Limb (tissue), 2 donors: ENCODE data around the gene PROSER2.

Experiments
- DNase-seq, 2 donors: peaks; one replicate each; pipeline ENCODE4 v3.0.0-alpha.2; 2016; ENCODE audit errors: extremely low spot score in 2 of 2

The PROSER2 gene

DNA sequence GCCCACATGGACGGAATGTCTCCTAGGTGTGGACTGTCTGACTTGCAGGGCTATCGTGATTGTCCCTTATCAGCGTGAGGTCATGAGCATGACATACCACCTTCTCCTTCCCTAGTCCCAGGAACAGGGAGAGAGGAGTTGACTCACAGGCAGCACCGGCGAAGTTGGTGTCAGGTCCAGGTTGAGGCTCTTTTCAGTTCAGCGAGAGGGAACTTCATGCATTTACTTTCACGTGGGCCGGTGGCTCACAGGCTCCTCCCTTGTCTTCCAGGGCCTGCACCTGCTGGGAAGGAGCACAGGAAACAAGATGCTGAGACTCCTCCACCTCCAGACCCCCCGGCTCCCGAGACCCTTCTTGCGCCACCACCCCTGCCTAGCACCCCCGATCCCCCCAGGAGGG lies 46.1 kb downstream of the PROSER2 start:
- no peak for DNase-seq

DNA sequence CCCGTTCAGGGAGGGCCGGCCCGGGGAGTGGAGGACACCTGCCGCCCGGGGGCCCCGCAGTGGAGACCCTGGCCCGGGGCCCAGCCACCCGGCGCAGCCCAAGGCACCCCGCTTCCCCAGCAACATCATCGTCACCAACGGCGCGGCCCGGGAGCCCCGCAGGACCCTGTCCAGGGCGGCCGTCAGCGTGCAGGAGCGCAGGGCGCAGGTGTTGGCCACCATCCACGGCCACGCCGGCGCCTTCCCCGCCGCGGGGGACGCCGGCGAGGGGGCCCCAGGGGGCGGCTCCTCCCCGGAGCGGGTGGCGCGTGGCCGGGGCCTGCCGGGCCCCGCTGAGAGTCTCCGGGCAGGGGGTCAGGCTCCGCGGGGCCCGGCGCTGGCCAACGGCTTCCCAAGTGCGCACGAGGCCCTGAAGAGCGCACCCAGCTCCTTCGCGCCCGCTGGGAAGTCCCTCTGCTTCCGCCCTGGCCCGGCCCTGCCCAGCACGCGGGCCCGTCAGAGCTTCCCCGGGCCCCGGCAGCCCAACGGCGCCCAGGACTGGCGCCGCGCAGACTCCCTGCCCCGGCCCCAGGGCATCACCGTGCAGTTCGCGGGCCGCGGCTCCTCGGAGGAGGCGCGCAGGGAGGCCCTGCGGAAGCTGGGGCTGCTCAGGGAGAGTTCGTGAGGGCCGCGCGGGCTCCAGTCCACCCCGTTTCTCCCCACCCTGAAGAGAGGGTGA lies 46.7 kb downstream of the PROSER2 start:
- peak in 1 of 2 donors; percentile 28 for DNase-seq

DNA sequence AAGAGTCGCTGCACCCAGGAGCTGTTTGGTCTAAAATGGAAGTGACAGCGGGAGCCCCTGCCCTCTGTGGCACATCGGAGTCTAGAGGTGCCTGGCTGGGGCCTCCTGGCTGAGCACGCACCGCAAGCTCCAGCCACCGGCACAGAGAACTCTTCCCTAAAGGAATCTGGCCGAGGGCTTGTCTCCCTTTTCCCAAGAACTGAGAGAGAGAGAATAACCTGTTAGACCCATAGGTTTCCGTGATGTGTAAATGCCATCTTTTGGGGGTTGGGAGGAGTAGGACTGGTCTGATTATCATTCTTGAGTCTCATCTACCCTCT lies 47.3 kb downstream of the PROSER2 start:
- DNase-seq, result no peak

DNA sequence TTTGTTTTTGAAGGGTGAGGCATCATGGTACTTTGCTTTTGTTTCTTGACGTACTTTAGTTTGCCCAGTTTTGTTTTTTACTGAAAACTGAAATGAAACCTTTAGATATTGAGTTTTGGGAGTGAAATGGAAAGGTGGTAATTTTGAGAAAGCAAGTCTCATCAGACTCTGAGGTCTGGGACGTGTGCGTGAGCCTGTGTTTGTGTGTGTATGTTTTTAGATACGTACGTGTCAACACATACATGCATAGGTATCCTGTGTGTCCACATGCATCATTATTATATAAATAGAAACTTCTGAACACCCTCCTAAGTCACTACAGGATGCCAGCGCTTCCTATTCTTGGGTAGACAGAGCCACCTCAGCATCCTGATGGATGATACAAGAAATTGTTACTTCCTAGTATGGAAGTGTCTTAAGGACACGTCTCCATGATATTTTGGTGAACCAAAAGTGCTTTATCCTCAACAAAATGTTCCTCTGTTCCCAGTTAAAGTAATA lies 47.8 kb downstream of the PROSER2 start:
- DNase-seq, result no peak

DNA sequence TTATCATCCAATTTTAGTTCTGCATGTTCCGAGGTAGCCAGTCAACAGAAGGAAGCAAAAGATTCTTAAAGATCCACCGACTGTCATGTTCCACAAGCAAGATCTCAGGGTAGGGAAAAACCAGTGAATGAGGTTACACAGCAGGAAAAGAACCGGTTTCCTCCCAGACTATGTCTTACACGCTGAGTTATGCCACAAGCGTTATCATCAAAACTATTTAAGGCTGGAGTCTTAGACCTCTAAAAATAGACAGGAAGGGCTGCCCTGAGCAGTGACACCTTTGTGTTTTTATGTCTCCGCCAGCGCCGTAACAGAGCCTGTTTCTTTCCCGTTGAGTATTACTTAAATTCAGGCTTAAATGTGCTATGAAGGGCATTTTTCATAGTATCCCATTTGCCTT lies 48.3 kb downstream of the PROSER2 start:
- DNase-seq, result no peak

DNA sequence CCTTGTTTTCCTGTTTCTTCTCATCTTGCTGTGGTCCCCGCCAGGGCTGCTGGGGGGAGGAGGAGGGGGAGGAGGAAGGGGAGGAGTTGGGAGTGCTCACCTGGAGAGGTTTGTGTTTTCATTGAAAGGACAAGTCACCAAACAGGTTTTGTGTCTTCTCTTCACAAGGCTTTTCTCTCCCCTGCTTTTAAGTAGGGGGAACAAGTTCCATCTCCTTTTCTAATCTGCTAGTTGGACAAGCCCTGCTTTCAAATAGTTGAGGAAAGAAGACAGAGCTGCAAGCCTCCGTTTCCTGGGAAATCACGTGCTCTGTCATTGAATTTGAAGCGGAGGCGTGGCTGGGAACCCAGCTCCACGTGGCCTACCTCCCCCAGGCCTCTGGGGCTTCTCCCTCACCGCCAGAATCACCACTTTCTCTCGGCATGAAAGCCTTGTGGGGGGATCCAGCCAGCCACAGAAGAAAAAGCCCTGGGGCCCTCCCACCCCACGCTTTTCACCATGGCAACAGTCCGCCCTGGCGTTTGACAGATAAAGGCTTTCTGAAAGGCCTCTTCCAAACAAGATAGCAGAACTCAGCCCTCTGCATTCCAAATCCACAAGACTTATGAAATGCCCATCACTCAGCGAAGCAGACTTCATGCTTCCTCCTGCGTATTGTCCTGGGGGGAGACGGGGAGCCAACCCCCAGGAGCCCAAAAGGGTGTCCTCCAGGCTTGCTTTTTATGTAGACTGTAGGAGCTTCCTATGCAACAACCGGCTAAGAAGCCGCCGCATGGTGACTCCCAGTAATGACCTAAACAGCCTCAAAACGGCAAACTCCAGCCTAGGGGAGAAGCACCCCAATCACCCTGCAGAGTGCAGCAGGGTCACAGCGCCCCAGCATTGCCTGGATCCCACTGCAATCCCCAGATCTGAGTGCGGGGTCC lies 51.7 kb downstream of the PROSER2 start:
- peak; percentile 43 to 78 for DNase-seq

DNA sequence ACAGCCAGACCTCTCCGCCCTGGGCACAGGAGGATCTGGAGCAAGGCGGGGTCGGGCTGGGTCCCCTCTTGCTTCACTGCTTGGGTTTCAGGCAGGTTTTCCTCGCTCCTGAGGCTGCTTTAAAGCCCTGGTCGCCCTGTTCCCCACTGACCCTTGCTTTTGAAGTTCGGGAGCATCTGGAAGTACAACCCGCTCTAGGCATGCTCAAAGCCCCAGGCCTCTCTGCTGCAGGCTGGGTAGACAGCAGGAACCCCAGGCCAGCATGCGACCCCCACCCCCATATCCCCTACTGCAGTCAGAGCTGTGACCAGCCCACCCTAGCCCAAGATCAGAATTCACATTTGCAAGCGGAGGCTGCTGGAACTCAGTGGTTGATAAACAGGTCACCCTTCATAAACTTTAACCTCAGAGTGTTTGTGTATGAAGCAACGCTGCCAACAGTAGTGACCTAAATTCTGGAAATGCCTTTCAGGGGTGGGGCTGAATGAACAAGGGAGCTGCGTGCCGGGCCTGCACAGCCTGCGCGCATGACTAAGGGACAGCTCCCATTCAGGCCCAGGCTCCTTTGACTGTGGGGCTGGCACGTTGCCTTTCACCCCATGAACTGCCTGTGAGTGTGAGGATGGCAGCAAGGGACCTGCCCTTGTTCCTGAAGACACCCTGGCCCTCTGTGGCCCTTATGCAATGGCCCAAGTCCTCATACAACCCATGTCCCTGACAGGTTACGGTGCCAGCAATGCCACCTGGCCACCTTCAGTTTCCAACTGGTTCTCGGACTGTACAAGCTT lies 52.5 kb downstream of the PROSER2 start:
- DNase-seq, result peak in 1 of 2 donors; percentile 61

DNA sequence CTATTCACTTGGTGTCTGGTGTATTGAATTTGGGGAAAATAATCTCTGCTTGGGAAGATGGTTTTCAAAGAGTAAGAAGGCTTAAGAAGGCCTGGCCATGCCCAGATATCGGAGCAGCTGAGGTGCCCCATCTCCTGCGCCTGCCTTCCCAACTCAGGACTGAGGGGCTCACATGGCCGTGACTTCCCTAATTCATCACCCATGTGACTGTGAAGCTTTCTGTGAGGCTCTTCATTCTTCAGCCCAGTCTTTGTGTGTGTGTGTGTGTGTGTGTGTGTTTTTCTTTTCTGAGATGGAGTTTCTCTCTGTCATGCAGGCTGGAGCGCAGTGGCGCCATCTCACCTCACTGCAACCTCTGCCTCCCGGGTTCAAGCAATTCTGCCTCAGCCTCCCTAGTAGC lies 53.2 kb downstream of the PROSER2 start:
- DNase-seq, result no peak

DNA sequence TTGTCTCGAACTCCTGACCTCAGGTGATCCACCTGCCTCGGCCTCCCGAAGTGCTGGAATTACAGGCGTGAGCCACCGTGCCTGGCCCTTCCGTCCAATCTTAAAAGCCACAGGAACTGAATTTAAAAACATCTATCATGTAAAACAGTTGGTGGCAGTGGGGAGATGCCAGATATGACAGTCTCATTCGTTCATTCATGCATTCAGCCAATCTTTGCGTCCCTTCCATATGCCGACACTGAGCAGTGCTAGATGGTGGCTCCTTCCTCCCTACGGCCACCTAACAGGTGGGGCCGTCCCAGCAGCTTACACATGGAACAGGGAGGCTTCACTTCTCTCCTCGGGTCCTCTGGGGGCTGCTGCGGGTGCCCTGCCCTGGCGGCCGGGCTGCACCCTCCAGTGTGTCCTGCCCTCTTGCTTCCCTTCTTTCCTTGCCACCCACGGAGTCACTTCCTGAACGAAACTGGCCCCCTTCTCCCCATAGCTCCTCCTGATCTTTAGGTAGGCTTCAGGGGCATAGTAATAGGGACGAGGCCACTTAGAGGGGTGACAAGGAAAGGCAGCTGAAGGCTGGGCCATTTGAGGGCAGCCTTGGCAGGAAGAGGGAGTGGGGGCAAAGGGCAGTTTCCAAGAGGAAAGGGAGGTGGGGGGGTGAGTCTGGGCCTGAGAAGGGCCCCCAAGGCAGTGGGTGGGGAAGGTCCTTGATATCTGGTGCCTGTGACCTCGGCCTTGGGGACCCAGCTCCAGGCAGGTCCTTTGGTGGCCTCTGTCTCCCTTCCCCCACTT lies 53.8 kb downstream of the PROSER2 start:
- no peak for DNase-seq

DNA sequence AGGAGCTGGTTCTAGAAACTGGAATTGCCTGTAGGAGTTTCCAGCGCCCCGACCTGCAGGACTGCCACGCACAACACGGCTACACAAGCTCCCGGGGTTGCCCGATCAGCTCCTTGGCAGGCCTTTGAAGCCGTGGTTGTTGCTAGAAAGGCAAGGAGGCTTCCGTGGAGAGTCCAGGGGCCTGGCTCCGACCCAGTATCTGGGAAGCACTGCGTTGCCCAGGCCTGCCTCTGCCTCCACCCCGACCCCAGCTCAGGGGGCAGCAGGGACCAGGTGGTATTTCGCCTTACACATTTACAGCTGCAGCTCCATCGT lies 54.4 kb downstream of the PROSER2 start:
- no peak for DNase-seq

DNA sequence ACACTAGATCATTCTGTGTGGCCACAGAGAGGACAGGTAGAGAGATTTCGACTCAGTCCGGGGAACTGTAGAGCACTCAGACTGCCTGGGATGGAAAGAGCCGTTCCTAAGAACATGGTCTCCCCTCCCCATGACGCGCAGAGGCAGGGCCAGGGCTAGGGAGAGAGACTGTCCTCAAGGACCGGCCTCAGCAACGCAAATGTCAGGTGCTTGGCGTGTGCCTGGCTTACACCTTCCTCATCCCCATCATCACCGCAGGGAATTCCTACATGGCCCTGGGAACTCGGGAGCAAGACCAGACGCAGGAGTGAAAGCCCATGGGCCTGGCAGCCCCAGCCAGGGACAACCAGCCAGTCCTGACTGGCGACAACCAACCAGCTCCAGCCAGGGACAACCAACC lies 55.6 kb downstream of the PROSER2 start:
- no peak for DNase-seq

DNA sequence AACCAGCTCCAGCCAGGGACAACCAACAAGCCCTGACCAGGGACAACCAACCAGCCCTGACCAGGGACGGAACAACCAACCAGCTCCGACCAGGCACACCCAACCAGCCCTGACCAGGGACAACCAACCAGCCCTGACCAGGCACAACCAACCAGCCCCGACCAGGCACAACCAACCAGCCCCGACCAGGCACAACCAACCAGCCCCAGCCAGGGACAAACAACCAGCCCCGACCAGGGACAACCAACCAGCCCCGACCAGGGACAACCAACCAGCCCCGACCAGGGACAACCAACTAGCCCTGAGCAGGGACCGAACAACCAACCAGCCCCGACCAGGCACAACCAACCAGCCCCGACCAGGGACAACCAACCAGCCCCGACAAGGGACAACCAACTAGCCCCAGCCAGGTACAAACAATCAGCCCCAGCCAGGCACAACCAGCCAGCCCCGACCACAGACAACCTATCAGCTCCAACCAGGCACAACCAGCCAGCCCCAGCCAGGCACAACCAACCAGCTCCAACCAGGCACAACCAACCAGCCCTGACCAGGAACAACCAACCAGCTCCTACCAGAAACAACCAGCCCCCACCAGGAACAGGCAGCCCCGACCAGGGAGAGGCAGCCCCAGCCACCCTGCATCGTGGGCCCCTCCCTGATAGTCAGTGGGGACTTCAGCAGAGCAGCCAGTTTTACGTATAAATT lies 56.4 kb downstream of the PROSER2 start:
- no peak for DNase-seq

DNA sequence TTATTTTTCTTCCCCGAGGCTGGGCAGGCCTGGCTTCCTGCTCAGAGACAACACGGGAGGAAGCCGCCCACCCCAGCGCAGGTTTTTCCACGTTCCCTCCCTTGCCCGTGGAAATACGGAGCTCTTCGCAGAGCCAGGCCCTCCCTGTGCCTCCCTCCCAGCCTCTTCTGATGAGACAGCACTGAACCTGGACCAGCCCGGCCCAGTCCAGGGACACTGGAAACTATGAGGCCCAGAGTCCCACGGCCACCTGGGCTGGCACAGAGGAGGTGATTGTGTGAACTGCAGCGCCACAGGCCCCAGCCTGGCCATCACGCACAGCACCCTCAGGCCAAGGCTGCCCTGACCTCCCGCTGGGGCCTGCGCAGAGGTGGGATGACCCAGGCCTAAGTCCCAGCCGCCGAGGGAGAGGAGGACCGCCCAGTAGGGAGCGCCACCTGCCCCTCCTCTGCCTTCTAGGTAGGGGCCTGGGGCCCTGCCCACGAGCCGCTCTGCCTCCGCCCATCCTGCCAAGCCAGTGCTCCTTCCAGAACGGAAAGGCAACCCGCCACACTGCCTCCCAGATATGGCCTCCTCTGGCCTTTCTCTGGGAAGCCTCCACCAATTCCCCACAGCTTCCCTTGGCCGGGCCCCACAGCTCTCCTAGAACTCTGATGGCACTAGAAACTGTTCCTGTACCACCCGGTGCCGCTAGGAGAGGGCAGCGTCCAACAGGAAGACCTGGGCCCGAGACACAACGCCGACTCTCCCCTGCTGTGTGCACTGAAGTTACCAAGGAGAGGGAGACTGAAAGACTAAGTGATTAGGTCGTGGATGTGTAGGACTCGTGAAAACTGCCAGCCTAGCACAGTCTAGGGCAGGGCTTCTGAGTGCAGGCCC lies 57.2 kb downstream of the PROSER2 start:
- no peak for DNase-seq

DNA sequence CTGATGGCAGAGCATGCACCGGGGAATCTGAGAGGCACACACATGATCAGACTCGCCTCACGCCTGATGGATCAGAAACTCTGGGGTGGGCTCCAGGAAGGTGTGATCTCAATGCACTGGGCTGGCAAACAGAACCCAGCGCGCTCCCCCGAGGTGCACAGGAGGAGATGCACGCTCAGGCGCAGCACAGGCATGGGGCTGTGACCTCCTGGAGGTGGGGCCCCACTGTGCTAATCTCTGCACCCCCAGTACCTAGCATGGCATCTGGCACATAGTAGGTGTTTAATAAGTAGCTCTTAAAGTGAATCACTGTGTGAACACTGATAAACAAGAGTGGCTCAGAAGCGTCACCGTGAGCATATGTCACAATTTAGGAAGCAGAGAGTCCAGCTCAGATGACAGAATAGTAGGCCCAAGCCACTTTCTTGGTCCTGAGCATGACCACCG lies 57.9 kb downstream of the PROSER2 start:
- DNase-seq, result no peak

DNA sequence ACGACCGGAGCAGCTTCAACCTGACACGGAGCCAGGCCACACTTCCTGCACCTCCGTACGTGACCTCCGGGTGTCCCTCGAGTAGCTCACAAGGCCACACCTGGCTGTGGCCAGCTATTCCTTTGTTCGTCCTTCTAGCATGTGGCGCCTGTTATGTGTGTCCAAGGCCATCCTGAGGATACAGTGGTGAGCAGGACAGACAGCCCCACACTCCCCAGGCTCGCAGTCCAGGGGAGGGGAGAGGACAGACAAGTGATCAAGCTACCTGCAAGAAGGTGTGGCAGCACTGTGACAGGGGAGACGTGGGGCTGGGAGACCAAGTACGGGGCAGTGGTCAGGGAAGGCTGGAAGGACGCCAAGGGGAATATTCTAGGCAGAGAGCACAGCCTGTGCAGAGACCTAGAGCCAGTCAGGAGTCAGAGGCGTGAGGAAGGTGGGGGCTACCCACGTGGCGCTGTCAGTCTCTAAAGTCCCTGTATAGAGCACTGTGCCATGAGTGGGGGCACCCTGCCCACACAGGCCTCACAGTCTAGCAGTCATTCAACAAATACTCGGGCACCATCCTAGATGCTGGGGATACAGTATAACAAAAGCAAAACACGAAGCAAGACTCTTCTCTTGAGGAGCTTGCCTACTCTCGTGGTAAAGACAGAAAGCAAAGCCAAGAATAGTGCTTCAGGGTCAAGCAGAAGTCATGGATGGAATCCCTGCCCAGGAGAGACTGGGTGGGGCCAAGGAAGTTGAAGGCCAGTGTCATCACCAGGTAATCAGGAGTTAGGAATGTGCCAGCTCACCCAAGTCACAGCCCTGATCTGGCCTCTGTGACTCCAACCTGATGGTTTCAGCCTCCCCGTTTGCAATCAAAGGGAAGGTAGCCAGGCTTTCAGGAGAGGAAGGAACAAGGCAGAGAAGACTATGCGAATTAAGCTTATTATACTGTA lies 58.6 kb downstream of the PROSER2 start:
- no peak for DNase-seq

DNA sequence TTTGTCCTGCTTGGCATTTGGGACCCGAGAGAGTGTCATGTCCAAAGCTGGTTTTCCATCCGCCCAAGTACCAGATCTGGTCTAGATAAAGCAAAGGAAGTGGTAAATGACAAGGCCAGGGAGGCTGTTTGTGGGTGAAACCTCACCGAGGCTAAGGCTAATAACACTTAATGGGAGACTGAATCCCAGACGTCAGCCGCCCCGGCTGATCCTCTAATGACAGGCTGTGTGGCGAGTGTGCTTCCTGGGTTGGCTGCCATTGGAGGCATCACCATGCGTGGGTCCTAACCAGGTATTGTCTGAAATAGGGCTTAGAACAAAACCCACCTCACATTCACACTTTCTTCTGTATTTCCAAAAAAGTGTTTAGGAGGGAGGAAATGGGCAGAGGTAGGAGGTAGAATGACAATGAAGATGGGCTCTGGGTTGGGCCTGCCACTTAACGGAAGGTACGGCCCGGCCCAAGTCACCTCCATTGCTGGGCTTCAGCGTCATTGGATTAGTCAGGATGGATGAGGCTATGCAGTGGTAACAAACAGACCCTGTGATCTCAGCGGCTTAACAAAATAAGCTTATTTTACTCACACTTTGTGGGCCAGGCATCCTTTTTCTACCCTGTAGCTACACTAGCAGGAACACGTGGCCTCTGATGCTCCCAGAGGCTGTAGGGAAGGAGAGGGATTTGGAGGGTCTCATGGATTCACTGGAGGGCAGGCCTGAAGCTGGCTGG lies 59.7 kb downstream of the PROSER2 start:
- DNase-seq, result no peak

DNA sequence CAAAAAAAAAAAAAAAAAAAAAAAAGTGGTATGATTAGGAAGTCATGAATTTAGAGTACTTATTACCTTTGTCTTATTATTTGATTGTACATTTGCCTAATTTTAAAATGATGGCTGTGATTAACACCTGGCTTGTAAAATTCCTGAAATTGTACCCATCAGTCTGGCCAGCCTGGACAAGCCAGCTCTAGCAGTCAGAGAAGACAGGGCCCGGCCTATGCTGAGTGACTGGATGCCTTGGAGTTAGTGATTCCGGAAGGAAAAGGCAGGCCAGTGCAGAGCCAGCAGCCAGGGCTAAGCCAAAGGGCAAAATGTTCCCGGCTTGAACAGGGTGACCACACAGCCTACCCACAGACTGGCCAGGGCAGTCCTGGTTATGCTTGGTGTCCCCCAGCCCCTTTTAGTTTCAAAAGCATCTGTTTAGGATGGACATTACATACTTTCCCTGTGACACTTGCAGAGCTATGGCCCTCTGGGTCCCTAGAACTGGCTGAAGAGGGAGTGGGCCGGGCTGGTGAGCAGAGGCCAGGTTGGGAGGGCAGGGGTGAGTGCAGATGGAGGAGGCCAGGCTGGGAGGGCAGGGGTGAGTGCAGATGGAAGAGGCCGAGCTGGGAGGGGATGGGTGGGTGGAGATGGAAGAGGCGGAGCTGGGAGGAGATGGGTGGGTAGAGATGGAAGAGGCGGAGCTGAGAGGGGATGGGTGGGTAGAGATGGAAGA lies 61.7 kb downstream of the PROSER2 start:
- no peak for DNase-seq
